Adipocyte (in vitro differentiated cells): ENCODE data around the gene FHL1.
A peak's percentile ranks its signal among the peaks of the same experiment; 100 is the strongest.

ENCODE experiments used
- DNase-seq: peaks from one replicate; pipeline ENCODE4 v3.0.0-alpha.2; 2015; ENCODE audit warnings: low read depth
- H3K27me3 ChIP-seq: replicated peaks from 2 replicates; pipeline ENCODE4 v1.7.0; 2013; ENCODE audit warnings: mild to moderate bottlenecking, low read length, moderate library complexity; ENCODE audit not compliant: control insufficient read depth, insufficient read depth
- H3K36me3 ChIP-seq: 2 replicates; pipeline ENCODE4 v1.7.0; 2013; ENCODE audit warnings: low read length, mild to moderate bottlenecking, moderate library complexity; ENCODE audit not compliant: control insufficient read depth, insufficient read depth, severe bottlenecking
- H3K4me1 ChIP-seq: 2 replicates; pipeline ENCODE4 v1.7.0; 2013; ENCODE audit warnings: mild to moderate bottlenecking, low read length, moderate library complexity; ENCODE audit not compliant: control insufficient read depth, insufficient read depth
- H3K4me3 ChIP-seq: 2 replicates; pipeline ENCODE4 v1.7.0; 2013; ENCODE audit warnings: mild to moderate bottlenecking, low read length, moderate library complexity
- H3K9ac ChIP-seq: 2 replicates; pipeline ENCODE4 v1.7.0; 2013; ENCODE audit warnings: mild to moderate bottlenecking, low read length, moderate library complexity
- H3K9me3 ChIP-seq: 2 replicates; pipeline ENCODE4 v1.7.0; 2013; ENCODE audit warnings: mild to moderate bottlenecking, low read length, moderate library complexity; ENCODE audit not compliant: control insufficient read depth

FHL1 gene

DNA sequence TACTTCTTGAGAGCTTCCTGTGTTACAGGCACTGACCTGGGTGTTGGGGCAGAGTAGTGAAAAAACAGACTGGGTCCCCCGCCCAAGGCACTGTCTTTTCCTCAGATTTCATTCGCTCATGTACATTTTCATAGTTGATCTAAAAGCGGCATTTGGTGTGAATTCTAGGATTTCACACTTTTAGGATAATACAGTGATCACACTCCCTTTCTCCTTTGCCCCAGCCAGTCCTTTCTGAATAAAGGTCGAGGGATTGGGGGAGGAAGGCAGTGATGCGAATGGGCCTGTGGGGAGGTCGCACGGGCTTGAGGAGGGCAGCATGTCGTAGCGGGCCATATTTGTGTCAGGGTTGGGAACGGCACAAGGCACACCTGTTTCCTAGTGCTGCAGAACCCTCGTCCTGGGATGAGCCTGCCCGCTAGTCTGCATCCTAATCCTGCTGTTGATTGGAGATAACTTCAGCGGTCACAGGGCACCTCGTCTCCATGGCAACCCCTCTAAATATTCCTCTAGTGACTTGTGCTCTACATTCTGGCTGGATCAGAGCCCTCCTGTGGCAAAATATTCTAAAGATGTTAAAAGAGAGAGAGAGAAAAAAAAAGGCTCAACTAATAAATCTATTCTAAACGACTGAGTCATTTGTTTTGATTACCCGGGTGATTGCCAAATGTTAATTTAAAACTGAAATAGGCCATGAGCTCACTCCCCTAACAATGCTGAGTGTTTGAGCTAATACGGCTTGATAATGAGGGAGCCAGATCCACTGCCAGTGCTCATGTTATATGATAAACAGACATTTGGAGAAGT lies 21.8 kb downstream of the FHL1 start:
- Histone ChIP-seq H3K27me3 (peaks cover 4% of the 10 kb centered on the region), H3K36me3 (peaks cover 5% of the 10 kb centered on the region), H3K4me3 (peak overlapping the region; percentile 67), H3K4me1 (peaks cover 59% of the 10 kb centered on the region), H3K9me3 (no peaks in the 10 kb centered on the region), H3K9ac (peak overlapping the region; percentile 90)
- peak; percentile 91 for DNase-seq

DNA sequence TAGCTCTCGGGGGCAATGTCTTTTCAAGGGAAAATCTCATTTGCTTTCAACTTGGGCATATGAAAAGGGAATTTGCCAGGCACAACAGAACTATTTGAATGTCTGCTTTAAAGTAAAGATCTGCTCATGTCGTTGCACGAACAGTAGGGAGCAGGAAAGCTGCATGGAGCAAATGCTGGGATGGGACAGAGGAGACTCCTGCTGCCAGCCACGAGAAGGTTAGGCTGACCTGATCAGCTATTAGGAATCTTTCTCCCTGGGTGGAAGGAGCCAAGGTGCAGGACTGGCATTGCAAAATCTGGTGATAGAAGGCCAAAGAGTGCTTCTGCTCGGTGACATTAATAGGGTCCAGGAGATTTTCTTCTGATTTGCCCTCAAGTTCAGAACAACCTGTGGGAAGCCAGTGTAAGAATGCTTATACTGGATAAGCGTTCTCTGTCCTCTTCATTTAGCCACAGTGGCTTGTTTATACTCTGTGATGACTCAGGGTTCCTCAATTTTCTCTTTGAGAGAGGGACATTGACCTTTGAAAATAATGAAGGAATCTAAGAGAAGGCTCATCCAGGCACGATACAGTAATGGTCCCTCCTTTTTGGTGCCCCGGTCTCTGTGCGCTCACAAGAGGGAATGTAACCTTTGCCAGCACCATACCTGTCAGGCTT lies 22.9 kb downstream of the FHL1 start:
- Histone ChIP-seq H3K9ac (peak overlapping the region; percentile 90), H3K27me3 (peaks cover 4% of the 10 kb centered on the region), H3K4me3 (peak overlapping the region; percentile 67), H3K4me1 (peaks cover 62% of the 10 kb centered on the region), H3K36me3 (peaks cover 5% of the 10 kb centered on the region), H3K9me3 (no peaks in the 10 kb centered on the region)
- peak; percentile 52 for DNase-seq

DNA sequence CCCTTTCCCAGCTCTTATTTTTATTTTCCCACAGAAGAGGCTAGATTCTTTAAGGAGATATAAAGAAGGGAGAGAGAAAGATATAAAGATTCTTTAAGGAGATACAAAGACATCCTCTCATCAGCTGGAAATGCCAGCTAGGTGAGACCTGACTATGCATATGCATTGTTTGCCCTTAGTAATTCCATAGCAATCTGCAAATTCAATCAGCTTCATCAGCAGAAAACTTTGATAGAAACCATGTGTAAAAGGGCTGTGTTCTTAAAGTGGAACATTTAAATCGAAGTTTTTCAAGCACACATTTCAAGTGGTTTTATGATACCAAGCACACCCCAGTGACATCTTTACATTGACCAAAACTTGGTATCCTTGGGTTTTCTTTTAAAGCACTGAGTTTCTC lies 24.1 kb downstream of the FHL1 start:
- no peak for DNase-seq
- H3K4me1 ChIP-seq: peaks cover 63% of the 10 kb centered on the region
- H3K27me3 ChIP-seq: no peaks in the 10 kb centered on the region
- H3K9ac ChIP-seq: peak overlapping the region; percentile 90
- H3K4me3 ChIP-seq: peak overlapping the region; percentile 67
- peaks cover 5% of the 10 kb centered on the region for H3K36me3 ChIP-seq
- no peaks in the 10 kb centered on the region for H3K9me3 ChIP-seq

DNA sequence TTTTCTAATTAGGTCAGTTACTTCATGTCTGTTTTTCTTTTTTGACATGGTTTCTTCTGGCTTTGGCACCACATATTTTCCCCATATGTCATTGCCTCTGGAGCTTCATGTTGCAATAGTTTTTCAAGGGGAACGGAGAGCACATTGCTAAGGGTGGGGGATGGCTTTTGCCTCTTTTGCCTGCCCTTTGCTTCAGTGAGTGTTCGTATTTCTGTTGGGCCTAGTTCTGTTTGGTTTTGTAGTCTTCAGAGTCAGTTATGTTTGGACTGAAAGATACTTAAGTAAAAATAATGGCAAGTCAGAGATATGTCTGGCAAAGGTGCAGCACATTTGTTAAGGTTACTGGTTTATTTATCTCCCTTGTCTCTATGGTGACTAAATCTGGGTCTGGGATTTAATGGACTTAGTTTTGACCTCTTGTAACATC lies 29.1 kb downstream of the FHL1 start:
- Histone ChIP-seq H3K4me3 (peak overlapping the region; percentile 18), H3K27me3 (no peaks in the 10 kb centered on the region), H3K36me3 (peaks cover 15% of the 10 kb centered on the region), H3K9me3 (no peaks in the 10 kb centered on the region), H3K4me1 (peaks cover 56% of the 10 kb centered on the region), H3K9ac (peak overlapping the region; percentile 79)
- peak; percentile 90 for DNase-seq

DNA sequence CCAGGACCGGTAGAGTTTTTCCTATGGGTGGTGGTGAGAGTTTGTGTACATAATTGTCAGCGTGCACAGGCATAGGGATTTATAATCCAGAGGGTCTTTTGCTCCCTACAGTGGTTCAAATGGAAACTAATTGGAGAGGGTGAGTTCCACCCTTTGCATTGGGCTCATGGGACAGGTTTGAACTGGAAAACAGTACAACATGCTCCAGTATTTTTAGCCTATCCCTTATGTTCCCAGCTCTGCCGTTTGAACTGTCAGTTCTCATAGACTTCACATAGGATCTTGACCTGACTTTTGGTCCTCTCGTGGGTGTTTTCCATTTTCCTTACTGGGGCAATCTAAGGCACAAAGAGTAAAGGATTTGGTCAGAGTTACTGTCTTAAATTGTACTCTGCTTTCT lies 31.8 kb downstream of the FHL1 start:
- peaks cover 11% of the 10 kb centered on the region for H3K36me3 ChIP-seq
- H3K9ac ChIP-seq: peak overlapping the region; percentile 50
- no peaks in the 10 kb centered on the region for H3K27me3 ChIP-seq
- no peak for DNase-seq
- H3K4me1 ChIP-seq: peaks cover 68% of the 10 kb centered on the region
- H3K9me3 ChIP-seq: no peaks in the 10 kb centered on the region
- no peak overlapping the region for H3K4me3 ChIP-seq

DNA sequence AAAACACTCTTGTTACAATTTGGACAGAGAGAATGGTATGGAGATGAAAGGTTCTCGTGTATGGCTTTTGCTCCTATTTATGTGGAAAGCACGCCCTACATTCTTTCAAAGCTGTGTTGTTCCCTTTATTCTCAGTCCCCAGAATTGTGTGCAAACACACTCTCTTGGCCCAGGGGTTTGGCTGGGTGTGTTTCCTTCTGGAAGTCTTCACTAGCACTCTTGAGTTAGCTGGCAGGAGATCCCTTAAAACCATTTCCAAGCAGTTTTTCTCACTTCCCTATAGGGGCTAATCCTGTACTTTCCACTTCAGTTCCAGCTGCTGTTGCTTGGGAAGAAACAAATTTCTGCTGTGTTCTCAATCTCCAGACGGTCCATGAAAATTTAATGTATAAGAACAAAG lies 35.1 kb downstream of the FHL1 start:
- peaks cover 11% of the 10 kb centered on the region for H3K36me3 ChIP-seq
- peak overlapping the region; percentile 67 for H3K9ac ChIP-seq
- DNase-seq: no peak
- no peak overlapping the region for H3K4me3 ChIP-seq
- no peaks in the 10 kb centered on the region for H3K9me3 ChIP-seq
- peaks cover 59% of the 10 kb centered on the region for H3K4me1 ChIP-seq
- no peaks in the 10 kb centered on the region for H3K27me3 ChIP-seq

DNA sequence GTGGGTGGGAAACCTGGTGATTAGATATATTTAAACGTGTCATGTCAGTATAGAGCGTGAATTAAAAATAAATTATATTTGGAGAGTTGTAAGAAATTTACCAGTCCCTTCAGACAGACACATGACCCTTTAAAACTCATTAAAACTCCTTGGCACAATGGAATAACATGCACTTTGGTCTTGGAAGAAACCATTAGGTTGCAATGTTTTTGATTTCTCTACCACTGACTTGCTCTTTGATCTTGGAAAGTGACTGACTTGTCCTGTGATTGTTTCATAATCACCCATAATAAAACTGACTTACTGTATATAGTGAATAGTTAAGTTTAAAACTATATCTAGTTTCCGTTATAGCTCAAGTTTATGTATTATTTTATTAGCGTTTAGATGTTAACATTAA lies 35.8 kb downstream of the FHL1 start:
- peaks cover 51% of the 10 kb centered on the region for H3K4me1 ChIP-seq
- H3K9ac ChIP-seq: peak overlapping the region; percentile 70
- H3K9me3 ChIP-seq: no peaks in the 10 kb centered on the region
- no peak for DNase-seq
- H3K4me3 ChIP-seq: no peak overlapping the region
- H3K36me3 ChIP-seq: peaks cover 8% of the 10 kb centered on the region
- no peaks in the 10 kb centered on the region for H3K27me3 ChIP-seq

DNA sequence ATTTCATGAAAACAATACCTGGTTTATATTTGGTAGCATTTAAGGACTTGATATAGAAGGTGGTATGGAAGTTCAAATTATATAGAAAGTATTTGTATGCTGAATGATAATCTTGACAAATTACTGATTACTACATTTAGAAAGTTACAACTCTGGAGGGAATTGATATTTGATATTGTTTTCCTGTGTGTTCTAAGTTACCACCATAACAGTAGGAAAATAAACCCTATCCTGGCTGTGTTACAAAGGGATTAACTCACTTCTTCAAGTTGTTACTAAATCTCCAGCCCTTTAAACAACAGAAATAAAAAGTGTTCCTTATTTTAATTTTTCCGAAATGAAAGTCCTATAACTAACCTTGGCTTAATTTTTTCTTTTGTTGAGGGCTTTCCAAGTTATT lies 36.6 kb downstream of the FHL1 start:
- peaks cover 47% of the 10 kb centered on the region for H3K4me1 ChIP-seq
- peak; percentile 64 for DNase-seq
- H3K9me3 ChIP-seq: no peaks in the 10 kb centered on the region
- no peaks in the 10 kb centered on the region for H3K27me3 ChIP-seq
- peak overlapping the region; percentile 52 for H3K4me3 ChIP-seq
- H3K36me3 ChIP-seq: peaks cover 11% of the 10 kb centered on the region
- peak overlapping the region; percentile 70 for H3K9ac ChIP-seq

DNA sequence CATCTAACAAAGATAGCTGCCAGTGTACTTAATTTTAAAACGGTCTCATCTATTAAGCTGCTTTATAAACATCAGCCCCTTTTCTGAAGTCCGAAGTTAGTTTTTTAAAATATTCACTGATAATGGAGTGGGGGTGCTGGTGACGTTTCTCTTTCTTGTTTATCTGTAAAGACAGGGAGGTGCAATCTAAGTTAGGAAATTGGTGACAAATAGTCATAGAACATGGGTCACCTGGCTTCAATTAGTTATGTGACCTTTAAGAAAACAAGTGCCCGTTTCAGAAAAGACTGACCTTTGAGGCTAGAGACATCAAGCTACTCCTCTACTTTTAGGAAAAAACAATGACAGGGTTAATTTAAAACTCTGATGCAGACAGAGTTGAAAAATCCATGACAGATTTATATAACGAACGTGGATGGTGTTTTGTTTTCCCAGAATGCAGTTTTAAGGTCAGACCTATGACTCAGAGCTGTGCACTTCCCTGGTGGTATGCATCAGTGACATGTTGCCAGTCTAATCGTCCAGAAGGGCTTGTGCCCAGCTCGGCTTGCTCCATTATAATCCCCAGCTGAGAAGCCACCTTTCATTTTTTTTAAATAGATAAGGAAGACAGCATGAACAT lies 38.2 kb downstream of the FHL1 start:
- peaks cover 42% of the 10 kb centered on the region for H3K4me1 ChIP-seq
- peak overlapping the region; percentile 39 for H3K4me3 ChIP-seq
- DNase-seq: peak; percentile 68

DNA sequence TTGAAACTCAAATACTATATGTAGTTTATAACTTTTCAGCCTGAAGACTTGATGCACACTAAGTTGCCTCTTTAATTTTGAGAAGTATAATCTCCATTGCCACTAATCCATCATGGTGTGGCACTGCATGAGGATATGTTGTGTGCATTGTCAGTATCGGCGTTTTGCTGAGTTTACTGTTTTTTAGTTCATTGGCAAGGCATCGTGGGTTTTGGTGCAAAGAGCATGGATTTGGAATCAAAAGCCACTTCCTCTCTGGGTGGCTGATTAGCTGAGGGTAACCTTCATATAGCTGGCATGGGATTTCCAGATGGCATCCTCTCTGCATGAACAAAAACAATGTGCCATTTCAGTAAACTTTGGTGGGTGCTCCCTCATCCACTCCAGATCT lies 38.7 kb downstream of the FHL1 start:
- Histone ChIP-seq H3K36me3 (peaks cover 17% of the 10 kb centered on the region), H3K27me3 (no peaks in the 10 kb centered on the region), H3K9me3 (no peaks in the 10 kb centered on the region), H3K4me1 (peaks cover 47% of the 10 kb centered on the region), H3K4me3 (peak overlapping the region; percentile 39), H3K9ac (peak overlapping the region; percentile 70)
- DNase-seq: no peak

More for the DNA sequence above, 38.2 kb downstream of the FHL1 start:
- H3K9me3 ChIP-seq: no peaks in the 10 kb centered on the region
- H3K36me3 ChIP-seq: peaks cover 14% of the 10 kb centered on the region
- H3K9ac ChIP-seq: peak overlapping the region; percentile 70
- H3K27me3 ChIP-seq: no peaks in the 10 kb centered on the region

DNA sequence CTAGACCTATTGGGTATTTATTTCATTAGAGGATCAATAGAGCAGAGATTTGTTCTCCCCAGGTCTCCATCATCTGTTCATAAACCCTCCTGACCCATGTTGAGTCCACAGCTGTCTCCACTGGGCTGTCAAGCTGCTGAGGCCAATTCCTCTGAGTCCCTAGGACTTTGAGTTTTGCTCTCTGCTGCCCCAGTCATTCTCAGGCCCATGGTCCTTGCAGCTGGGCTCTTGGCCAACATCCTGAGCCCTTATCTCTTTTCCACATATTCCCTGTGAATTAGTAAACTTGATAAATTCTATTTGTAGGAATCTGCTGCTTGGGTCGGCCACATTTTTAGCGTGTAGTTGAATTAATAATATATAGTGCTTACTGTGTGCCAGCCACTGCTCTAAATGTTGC lies 41.9 kb downstream of the FHL1 start:
- Histone ChIP-seq H3K4me3 (no peak overlapping the region), H3K4me1 (peaks cover 58% of the 10 kb centered on the region), H3K9ac (no peak overlapping the region), H3K36me3 (peaks cover 14% of the 10 kb centered on the region), H3K9me3 (no peaks in the 10 kb centered on the region), H3K27me3 (no peaks in the 10 kb centered on the region)
- no peak for DNase-seq
